HepG2 (cell line): ENCODE measurements around the gene MGMT. TPM values are rescaled to one million over a fixed set of nuclear protein-coding genes. Genes with fewer than 3 reads are reported as not detected.

ENCODE experiments used
- ATAC-seq: fragments of 200-7000 bp; cut with Tn5 transposase; 3 replicates; pipeline ENCODE4 v1.9.1; 2020; ENCODE audit warnings: mild to moderate bottlenecking, moderate library complexity
- BruUV-seq: library from RNA; stranded (reverse); fragments of 400-500 nt; replicated peaks from 2 replicates; lab custom pipeline; 2021; lab: Mats Ljungman, UMichigan
- CTCF ChIA-PET: fragments of 300-600 bp; formaldehyde crosslinking; extraction: SDS; loops from one replicate; lab custom pipeline; 2021; ENCODE audit warnings: low total read pairs, inconsistent platforms, low intra/inter-chr PET ratio; lab: Yijun Ruan, JAX
- POLR2A ChIA-PET: fragments of 350-600 bp; sonication (Branson Sonifier 250); formaldehyde crosslinking; loops from one replicate; lab custom pipeline; 2020; ENCODE audit warnings: antibody characterized with exemption, inconsistent platforms; lab: Yijun Ruan, JAX
- DNase-seq: peaks from one replicate; pipeline ENCODE4 v3.0.0-alpha.2; 2015; ENCODE audit warnings: low spot score
- FAIRE-seq: peaks from 3 replicates; lab custom pipeline; 2011; peaks lifted over from hg19 to GRCh38; lab: Jason Lieb, UNC
- H2AFZ ChIP-seq: one replicate; pipeline ENCODE4 v1.6.1; 2011; ENCODE audit warnings: low read length, inconsistent platforms
- H3K27ac ChIP-seq: fragments of 300-600 bp; 3 replicates; pipeline ENCODE4 v1.8.0; 2011; ENCODE audit warnings: mixed run types, mild to moderate bottlenecking, mixed read lengths, low read length, inconsistent platforms; ENCODE audit not compliant: insufficient read depth; ENCODE audit errors: extremely low read length
- H3K27me3 ChIP-seq, 2 experiments: fragments of 200-600 bp in 1 of 2; 2 replicates in 1 of 2; 3 replicates in 1 of 2; pipeline versions ENCODE4 v1.6.0 to v1.8.0; 2011; ENCODE audit warnings: low read length in 2 of 2, mild to moderate bottlenecking in 2 of 2, moderate library complexity in 2 of 2, inconsistent platforms in 1 of 2; ENCODE audit not compliant: insufficient read depth in 2 of 2, control insufficient read depth in 1 of 2
- H3K36me3 ChIP-seq, 2 experiments: fragments of 200-600 bp in 1 of 2; replicated peaks in 1 of 2; 2 replicates in 1 of 2; 3 replicates in 1 of 2; pipeline versions ENCODE4 v1.5.1 to v1.8.0; 2011; ENCODE audit warnings: low read length in 2 of 2, inconsistent platforms in 1 of 2; ENCODE audit not compliant: insufficient read depth in 2 of 2, control insufficient read depth in 1 of 2
- H3K4me1 ChIP-seq: 2 replicates; pipeline ENCODE4 v1.5.1; 2012; ENCODE audit warnings: low read length, inconsistent platforms; ENCODE audit not compliant: insufficient read depth
- H3K4me2 ChIP-seq: 2 replicates; pipeline ENCODE4 v1.6.0; 2011; ENCODE audit warnings: low read depth, low read length, inconsistent platforms
- H3K4me3 ChIP-seq, 3 experiments: fragments of 200-600 bp in 1 of 3; sonication (generic), shearing (Covaris generic) in 1 of 3; replicated peaks in 1 of 3; 2 replicates each; pipeline ENCODE4 v1.5.1; 2011 to 2016; ENCODE audit warnings: low read length in 3 of 3, inconsistent platforms in 2 of 3, low read depth in 2 of 3, mild to moderate bottlenecking in 2 of 3, control low read depth in 1 of 3, mixed read lengths in 1 of 3; ENCODE audit not compliant: insufficient read depth in 1 of 3
- H3K79me2 ChIP-seq: one replicate; pipeline ENCODE4 v1.6.1; 2011; ENCODE audit warnings: low read length, inconsistent platforms; ENCODE audit not compliant: insufficient read depth
- H3K9ac ChIP-seq: 2 replicates; pipeline ENCODE4 v1.6.0; 2011; ENCODE audit warnings: mild to moderate bottlenecking, low read depth, low read length, inconsistent platforms; ENCODE audit not compliant: insufficient read depth
- H3K9me3 ChIP-seq: 2 replicates; pipeline ENCODE4 v1.5.1; 2012; ENCODE audit warnings: mild to moderate bottlenecking, low read length
- H4K20me1 ChIP-seq: 2 replicates; pipeline ENCODE4 v1.6.0; 2011; ENCODE audit warnings: inconsistent platforms, mild to moderate bottlenecking, low read length, moderate library complexity; ENCODE audit not compliant: insufficient read depth
- ARNTL ChIP-seq: sonication (generic); formaldehyde crosslinking; IDR thresholded peaks from 2 replicates; pipeline ENCODE4 v1.4.0; 2020; ENCODE audit warnings: mild to moderate bottlenecking, missing genetic modification reagents
- CTCF ChIP-seq: sonication (generic); formaldehyde crosslinking; IDR thresholded peaks from 2 replicates; pipeline ENCODE4 v1.5.0; 2020; ENCODE audit warnings: mild to moderate bottlenecking, missing genetic modification reagents, moderate library complexity
- ETV6 ChIP-seq: sonication (generic); formaldehyde crosslinking; conservative IDR thresholded peaks from 2 replicates; pipeline ENCODE4 v1.4.0; 2020; ENCODE audit warnings: missing genetic modification reagents
- FLYWCH1 ChIP-seq: sonication (generic); formaldehyde crosslinking; IDR thresholded peaks from 2 replicates; pipeline ENCODE4 v1.8.1; 2023; ENCODE audit warnings: mild to moderate bottlenecking, missing genetic modification reagents
- FOXP1 ChIP-seq, 2 experiments: fragments of 450-650 bp in 1 of 2; IDR thresholded peaks; 2 replicates each; pipeline ENCODE4 v1.6.1; 2017 to 2018; ENCODE audit warnings: antibody characterized with exemption in 1 of 2
- HES4 ChIP-seq: sonication (generic); formaldehyde crosslinking; IDR thresholded peaks from 2 replicates; pipeline ENCODE4 v1.9.0; 2021; ENCODE audit warnings: mild to moderate bottlenecking, missing genetic modification reagents, borderline replicate concordance
- HNRNPLL ChIP-seq: fragments of 200-400 bp; formaldehyde crosslinking; IDR thresholded peaks from 2 replicates; pipeline ENCODE4 v1.6.1; 2017; ENCODE audit warnings: mild to moderate bottlenecking, low read depth, low read length; ENCODE audit not compliant: poor library complexity, severe bottlenecking
- MAF1 ChIP-seq: sonication (generic); formaldehyde crosslinking; IDR thresholded peaks from 2 replicates; pipeline ENCODE4 v1.5.0; 2020; ENCODE audit warnings: missing genetic modification reagents, borderline replicate concordance
- ZNF761 ChIP-seq: sonication (generic); formaldehyde crosslinking; conservative IDR thresholded peaks from 2 replicates; pipeline ENCODE4 v1.4.0; 2020; ENCODE audit warnings: mild to moderate bottlenecking, missing genetic modification reagents
- WGBS: methylation state at CpG from one replicate; pipeline ENCODE4 v1.1.6; 2017; ENCODE audit warnings: low lambda C conversion rate; 5-methylcytosine and 5-hydroxymethylcytosine counted together
- in situ Hi-C: cut with HindIII; loops from 2 replicates; pipeline ENCODE4 v1.10.0; 2017; ENCODE audit warnings: low pct_unique_long_range_greater_than_20kb; ENCODE audit not compliant: extremely low pct_ligation_motif_present
- intact Hi-C: fragments of 100-400 bp; cut with micrococcal nuclease; formaldehyde crosslinking; loops from one replicate; pipeline ENCODE4 v1.10.0; 2022; ENCODE audit not compliant: unreplicated experiment
- polyA plus RNA-seq, 8 experiments: library from polyadenylated mRNA; depleted of rRNA in 3 of 8; stranded (reverse) in 7 of 8; unstranded in 1 of 8; fragments of >200 nt; fragmentation: Illumina TruSeq in 4 of 8; extraction: Trizol in 4 of 8; gene quantifications; 2 replicates each; pipeline versions ENCODE4 v1.2.1 to v1.2.3, GENCODE V29; 2011 to 2016; ENCODE audit warnings: low read depth in 4 of 8, missing spikeins in 1 of 8, mixed read lengths in 1 of 8; ENCODE audit not compliant: insufficient read depth in 1 of 8
- total RNA-seq, 5 experiments: library from RNA; depleted of rRNA; stranded (reverse); fragments of >200 nt; fragmentation: Illumina TruSeq; extraction: Trizol; gene quantifications; 2 replicates each; pipeline ENCODE4 v1.2.3, GENCODE V29; 2016; ENCODE audit warnings: low read depth in 1 of 5

Gene MGMT
- total and polyA plus RNA-seq, 2 of the 13 experiments (the other 11 are each of a cell fraction or from before 2014, with no cell fraction given): 12.0 to 19.5 TPM

- DNase-seq: no peak
- H3K9ac ChIP-seq: no peak overlapping the region
- CTCF ChIA-PET: no interaction called here
- intact Hi-C loops (no loop called here), in situ Hi-C loops (no loop called here)
- POLR2A ChIA-PET: no interaction called here
- no TSS peak for BruUV-seq
- no peak for ATAC-seq
- no peak for TF ChIP-seq CTCF (CRISPR knock-in tag)
- no peak for TF ChIP-seq FOXP1 (IDR thresholded peaks at IDR 0.05)
- no peak for TF ChIP-seq FOXP1 (CRISPR knock-in tag; IDR thresholded peaks at IDR 0.05)
- TF ChIP-seq MAF1 (CRISPR knock-in tag): no peak
- no peak for TF ChIP-seq ETV6
- no peak for TF ChIP-seq HNRNPLL
- TF ChIP-seq ARNTL (CRISPR knock-in tag): no peak
- no peak for TF ChIP-seq ZNF761 (CRISPR knock-in tag)
- no peak for TF ChIP-seq HES4 (CRISPR knock-in tag)
- no peak for TF ChIP-seq FLYWCH1 (CRISPR knock-in tag)
- no peaks in the 10 kb centered on the region for H3K9me3 ChIP-seq
- no peaks in the 10 kb centered on the region for H3K79me2 ChIP-seq
- H3K27ac ChIP-seq: no peak overlapping the region
- H3K27me3 ChIP-seq: no peaks in the 10 kb centered on the region
- no peak overlapping the region for H3K4me3 ChIP-seq
- H3K4me1 ChIP-seq: no peaks in the 10 kb centered on the region
- no peak overlapping the region for H2AFZ ChIP-seq
- no peak for FAIRE-seq
- H4K20me1 ChIP-seq: no peaks in the 10 kb centered on the region
- no peak overlapping the region for H3K4me2 ChIP-seq
- no peaks in the 10 kb centered on the region; a peak in 2 of 5 replicates for H3K36me3 ChIP-seq
- WGBS: 75% methylated on average over 9 of the region's 22 CpGs
These were observed 185.6 kb downstream of the MGMT start for GRCh38 chr10:129652521-129653201.
